ENCODE results near the gene COPS9.

Gene COPS9

GRCh38 chr2:240111253-240111652 lies 24.9 kb downstream of the COPS9 start:
- no peaks in the 10 kb centered on the region for H3K4me1 ChIP-seq (ENCODE audit: low read depth, poor library complexity, severe bottlenecking)
- H4K20me1 ChIP-seq (ENCODE audit: insufficient read depth) = no peaks in the 10 kb centered on the region
- H3K27ac ChIP-seq = no peak overlapping the region
- TF ChIP-seq CTCF (conservative IDR thresholded peaks at IDR 0.05; ENCODE audit: low read depth, low read length) = no peak
- H3K36me3 ChIP-seq (ENCODE audit: insufficient read depth) = no peaks in the 10 kb centered on the region
- no peak overlapping the region for H3K4me2 ChIP-seq
- H3K79me2 ChIP-seq (ENCODE audit: insufficient read depth, low read depth) = no peaks in the 10 kb centered on the region
- H3K4me3 ChIP-seq (IDR thresholded peaks at IDR 0.05; ENCODE audit: insufficient read depth, low read depth, low read length) = no peak overlapping the region
- no peak overlapping the region for H2AFZ ChIP-seq (ENCODE audit: low read depth)
- H3K9ac ChIP-seq = no peak overlapping the region
- H3K27me3 ChIP-seq (ENCODE audit: insufficient read depth, low read depth) = peaks cover 7% of the 10 kb centered on the region; the same call in 1 of the 2 replicates

- no peak overlapping the region for H3K4me2 ChIP-seq
- no peaks in the 10 kb centered on the region for H3K4me1 ChIP-seq (ENCODE audit: low read depth, poor library complexity, severe bottlenecking)
- H3K79me2 ChIP-seq (ENCODE audit: insufficient read depth, low read depth) = no peaks in the 10 kb centered on the region
- peaks cover 7% of the 10 kb centered on the region; the same call in 1 of the 2 replicates for H3K27me3 ChIP-seq (ENCODE audit: insufficient read depth, low read depth)
- TF ChIP-seq CTCF (conservative IDR thresholded peaks at IDR 0.05; ENCODE audit: low read depth, low read length) = no peak
- no peak overlapping the region for H2AFZ ChIP-seq (ENCODE audit: low read depth)
- H3K36me3 ChIP-seq (ENCODE audit: insufficient read depth) = no peaks in the 10 kb centered on the region
- H4K20me1 ChIP-seq (ENCODE audit: insufficient read depth) = no peaks in the 10 kb centered on the region
- no peak overlapping the region for H3K9ac ChIP-seq
- H3K27ac ChIP-seq = no peak overlapping the region
- no peak overlapping the region for H3K4me3 ChIP-seq (IDR thresholded peaks at IDR 0.05; ENCODE audit: insufficient read depth, low read depth, low read length)
Measured at GRCh38 chr2:240109386-240109785, 26.7 kb downstream of the COPS9 start.

- TF ChIP-seq CTCF (conservative IDR thresholded peaks at IDR 0.05; ENCODE audit: low read depth, low read length) = no peak
- Histone ChIP-seq H3K4me3 (IDR thresholded peaks at IDR 0.05; ENCODE audit: insufficient read depth, low read depth, low read length) (no peak overlapping the region), H3K4me2 (no peak overlapping the region)
Measured at GRCh38 chr2:240107477-240107796, 28.7 kb downstream of the COPS9 start.

GRCh38 chr2:240106765-240107476 lies 29.2 kb downstream of the COPS9 start:
- Histone ChIP-seq H3K27ac (no peak overlapping the region), H3K27me3 (ENCODE audit: insufficient read depth, low read depth) (peaks cover 7% of the 10 kb centered on the region; the same call in 1 of the 2 replicates), H3K9ac (no peak overlapping the region), H4K20me1 (ENCODE audit: insufficient read depth) (no peaks in the 10 kb centered on the region), H3K36me3 (ENCODE audit: insufficient read depth) (no peaks in the 10 kb centered on the region), H3K4me1 (ENCODE audit: low read depth, poor library complexity, severe bottlenecking) (no peaks in the 10 kb centered on the region), H3K4me3 (IDR thresholded peaks at IDR 0.05; ENCODE audit: insufficient read depth, low read depth, low read length) (no peak overlapping the region), H3K4me2 (no peak overlapping the region), H3K79me2 (ENCODE audit: insufficient read depth, low read depth) (no peaks in the 10 kb centered on the region), H2AFZ (ENCODE audit: low read depth) (no peak overlapping the region)
- TF ChIP-seq CTCF (conservative IDR thresholded peaks at IDR 0.05; ENCODE audit: low read depth, low read length) = no peak

More at GRCh38 chr2:240107477-240107796, 28.7 kb downstream of the COPS9 start:
- Histone ChIP-seq H3K9ac (no peak overlapping the region), H4K20me1 (ENCODE audit: insufficient read depth) (no peaks in the 10 kb centered on the region), H3K27me3 (ENCODE audit: insufficient read depth, low read depth) (peaks cover 7% of the 10 kb centered on the region; the same call in 1 of the 2 replicates), H3K79me2 (ENCODE audit: insufficient read depth, low read depth) (no peaks in the 10 kb centered on the region), H3K36me3 (ENCODE audit: insufficient read depth) (no peaks in the 10 kb centered on the region), H3K27ac (no peak overlapping the region), H2AFZ (ENCODE audit: low read depth) (no peak overlapping the region), H3K4me1 (ENCODE audit: low read depth, poor library complexity, severe bottlenecking) (no peaks in the 10 kb centered on the region)

Data from KMS-11 (cell line).